OCI-LY1 (cell line): ENCODE results near the gene ATXN7L1.

ENCODE experiments used
- H2AFZ ChIP-seq: fragments of 200-600 bp; sonication (generic), shearing (Covaris generic); 2 replicates; pipeline ENCODE4 v1.6.0; 2014; ENCODE audit warnings: antibody characterized with exemption, mild to moderate bottlenecking, low read length
- H3F3A ChIP-seq: fragments of 200-600 bp; sonication (generic), shearing (Covaris generic); 2 replicates; pipeline ENCODE4 v1.6.0; 2014; ENCODE audit warnings: mild to moderate bottlenecking, antibody characterized with exemption, low read length, moderate library complexity; ENCODE audit not compliant: insufficient read depth
- H3K27ac ChIP-seq: fragments of 200-600 bp; sonication (generic); 2 replicates; pipeline ENCODE4 v1.5.1; 2014; ENCODE audit warnings: low read length, mixed run types, mild to moderate bottlenecking, low read depth; ENCODE audit not compliant: poor library complexity, severe bottlenecking
- H3K27me3 ChIP-seq: fragments of 200-600 bp; sonication (generic); 2 replicates; pipeline ENCODE4 v1.6.0; 2014; ENCODE audit warnings: antibody characterized with exemption, mild to moderate bottlenecking, low read length, moderate library complexity; ENCODE audit not compliant: insufficient read depth
- H3K36me3 ChIP-seq: fragments of 200-600 bp; sonication (generic); 2 replicates; pipeline ENCODE4 v1.6.1; 2014; ENCODE audit warnings: mild to moderate bottlenecking, antibody characterized with exemption, low read length, moderate library complexity, mixed read lengths; ENCODE audit not compliant: insufficient read depth
- H3K4me1 ChIP-seq: fragments of 200-600 bp; sonication (generic); 2 replicates; pipeline ENCODE4 v1.5.1; 2014; ENCODE audit warnings: mild to moderate bottlenecking, low read length, moderate library complexity; ENCODE audit not compliant: insufficient read depth, severe bottlenecking
- H3K4me2 ChIP-seq: fragments of 200-600 bp; sonication (generic), shearing (Covaris generic); 2 replicates; pipeline ENCODE4 v1.6.1; 2014; ENCODE audit warnings: low read length
- H3K4me3 ChIP-seq: fragments of 200-600 bp; sonication (generic); 2 replicates; pipeline ENCODE4 v1.5.1; 2014; ENCODE audit warnings: low read length, low read depth, mild to moderate bottlenecking, mixed read lengths; ENCODE audit not compliant: poor library complexity, severe bottlenecking
- H3K79me2 ChIP-seq: fragments of 200-600 bp; shearing (Covaris generic); 2 replicates; pipeline ENCODE4 v1.6.1; 2016; ENCODE audit warnings: mixed run types, low read length, mixed read lengths; ENCODE audit not compliant: insufficient read depth
- H3K9ac ChIP-seq: fragments of 200-600 bp; sonication (generic), shearing (Covaris generic); 2 replicates; pipeline ENCODE4 v1.6.1; 2014; ENCODE audit warnings: mild to moderate bottlenecking, low read length, mixed read lengths
- H3K9me2 ChIP-seq: fragments of 200-600 bp; sonication (generic), shearing (Covaris generic); 2 replicates; pipeline ENCODE4 v1.6.1; 2014; ENCODE audit warnings: low read depth, mild to moderate bottlenecking, low read length, mixed read lengths
- H3K9me3 ChIP-seq: fragments of 200-600 bp; shearing (Covaris generic); 2 replicates; pipeline ENCODE4 v1.6.1; 2014; ENCODE audit warnings: low read length, mixed read lengths
- H4K20me1 ChIP-seq: fragments of 200-600 bp; sonication (generic), shearing (Covaris generic); 2 replicates; pipeline ENCODE4 v1.6.0; 2016; ENCODE audit warnings: mild to moderate bottlenecking, low read length; ENCODE audit not compliant: insufficient read depth
- CTCF ChIP-seq: fragments of 200-600 bp; sonication (generic), shearing (Covaris generic); IDR thresholded peaks from 2 replicates; pipeline ENCODE4 v1.5.1; 2017; ENCODE audit warnings: mild to moderate bottlenecking, antibody characterized with exemption, low read length, moderate library complexity, mixed read lengths
- EZH2 ChIP-seq: fragments of 200-600 bp; sonication (generic), shearing (Covaris generic); IDR thresholded peaks from 2 replicates; pipeline ENCODE4 v1.8.0; 2017; ENCODE audit warnings: borderline replicate concordance, mixed run types, mild to moderate bottlenecking, antibody characterized with exemption, low read length, moderate library complexity, mixed read lengths

The ATXN7L1 gene

GRCh38 chr7:105590793-105591192 is 285.6 kb downstream of the ATXN7L1 start:
- H3K9me3 ChIP-seq = no peaks in the 10 kb centered on the region
- H3K79me2 ChIP-seq = no peaks in the 10 kb centered on the region
- no peaks in the 10 kb centered on the region for H3K9me2 ChIP-seq
- no peak overlapping the region for H3K27ac ChIP-seq
- peaks cover 52% of the 10 kb centered on the region for H3K4me1 ChIP-seq
- H3K4me2 ChIP-seq = no peak overlapping the region
- TF ChIP-seq EZH2 (no peak), CTCF (no peak)
- H2AFZ ChIP-seq = no peak overlapping the region
- H3K27me3 ChIP-seq = no peaks in the 10 kb centered on the region
- H3K4me3 ChIP-seq = no peak overlapping the region
- no peaks in the 10 kb centered on the region for H4K20me1 ChIP-seq
- no peaks in the 10 kb centered on the region for H3K36me3 ChIP-seq
- no peaks in the 10 kb centered on the region for H3F3A ChIP-seq
- H3K9ac ChIP-seq = no peak overlapping the region

- Histone ChIP-seq H3K9me2 (no peaks in the 10 kb centered on the region), H3K9ac (no peak overlapping the region), H3K27me3 (no peaks in the 10 kb centered on the region), H3K4me1 (peaks cover 51% of the 10 kb centered on the region), H3F3A (no peaks in the 10 kb centered on the region), H3K4me3 (no peak overlapping the region), H3K79me2 (no peaks in the 10 kb centered on the region), H3K4me2 (no peak overlapping the region), H2AFZ (no peak overlapping the region), H3K27ac (no peak overlapping the region), H3K9me3 (no peaks in the 10 kb centered on the region), H4K20me1 (no peaks in the 10 kb centered on the region), H3K36me3 (no peaks in the 10 kb centered on the region)
- TF ChIP-seq EZH2 (no peak), CTCF (peak; percentile 98)
Observed at GRCh38 chr7:105589356-105590077, 286.9 kb downstream of the ATXN7L1 start.

DNA sequence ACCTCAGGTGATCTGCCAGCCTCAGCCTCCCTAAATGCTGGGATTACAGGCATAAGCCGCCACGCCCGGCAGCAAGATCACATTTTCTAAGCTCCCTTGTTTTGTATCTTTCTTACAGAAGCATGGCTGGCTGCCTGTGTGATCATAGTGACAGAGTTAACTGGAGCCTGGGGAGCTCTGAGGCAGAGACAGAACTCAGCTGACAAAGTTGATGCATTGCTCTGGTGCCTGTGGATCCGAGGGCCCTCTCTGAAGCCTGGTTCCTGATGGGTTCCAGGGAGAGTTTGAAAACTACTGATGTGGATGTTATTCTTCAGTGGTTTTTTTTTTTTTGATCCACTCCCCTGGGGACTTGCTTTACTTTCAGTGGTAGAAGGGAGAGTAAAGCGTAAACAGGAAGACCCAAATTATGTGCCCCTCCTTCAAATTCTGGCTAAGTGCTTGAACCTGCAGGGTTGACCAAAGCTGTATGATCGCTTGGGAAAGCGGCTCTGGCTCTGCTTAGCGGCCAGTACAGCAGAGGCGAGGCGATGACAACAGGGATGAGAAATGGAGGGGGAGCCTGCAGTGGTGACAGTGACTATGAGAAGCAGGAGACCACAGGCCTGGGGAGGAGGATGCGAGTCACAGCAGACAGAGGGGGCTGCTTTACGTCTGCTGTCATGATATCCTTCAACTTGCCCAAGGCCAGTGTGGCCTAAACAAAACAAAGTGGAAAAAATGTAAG is 288.3 kb downstream of the ATXN7L1 start:
- no peaks in the 10 kb centered on the region for H3K36me3 ChIP-seq
- H3K4me3 ChIP-seq = no peak overlapping the region
- TF ChIP-seq EZH2 (no peak), CTCF (no peak)
- peak overlapping the region; percentile 30; the same call in 1 of the 2 replicates for H3K4me2 ChIP-seq
- H3K27me3 ChIP-seq = no peaks in the 10 kb centered on the region
- H3K9me3 ChIP-seq = no peaks in the 10 kb centered on the region
- H3K79me2 ChIP-seq = no peaks in the 10 kb centered on the region
- no peaks in the 10 kb centered on the region for H4K20me1 ChIP-seq
- peaks cover 36% of the 10 kb centered on the region for H3K4me1 ChIP-seq
- no peaks in the 10 kb centered on the region for H3F3A ChIP-seq
- peak overlapping the region; percentile 19; the same call in 1 of the 2 replicates for H3K9ac ChIP-seq
- H3K9me2 ChIP-seq = no peaks in the 10 kb centered on the region
- peak overlapping the region; percentile 50 for H3K27ac ChIP-seq
- H2AFZ ChIP-seq = peak overlapping the region; percentile 90
